ENCODE results near the gene PDLIM1.

DNA sequence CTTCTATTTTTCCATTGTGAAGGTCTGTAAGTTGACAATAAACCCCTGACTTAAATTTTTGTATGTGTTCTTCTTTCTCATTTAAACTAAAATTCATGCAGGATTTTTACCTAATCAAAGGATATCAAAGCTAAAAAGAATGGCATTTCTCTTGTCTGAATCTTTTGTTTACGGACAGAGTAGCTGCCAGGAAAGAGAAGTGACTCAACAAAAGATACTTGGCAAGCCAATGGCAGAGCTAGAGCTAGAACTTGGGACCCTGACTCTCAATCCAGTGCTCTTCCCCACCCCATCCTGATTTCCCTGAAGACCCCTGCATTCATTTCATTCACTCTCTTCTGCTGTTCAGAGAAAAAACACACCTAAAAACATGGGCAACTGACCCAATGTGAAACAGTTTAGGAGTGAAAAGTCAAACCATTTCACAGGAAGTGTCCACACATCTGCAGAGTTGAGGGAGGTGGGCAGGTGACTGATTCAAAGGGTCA, 40.2 kb upstream of the PDLIM1 start:
- TF ChIP-seq, protein P1, sequence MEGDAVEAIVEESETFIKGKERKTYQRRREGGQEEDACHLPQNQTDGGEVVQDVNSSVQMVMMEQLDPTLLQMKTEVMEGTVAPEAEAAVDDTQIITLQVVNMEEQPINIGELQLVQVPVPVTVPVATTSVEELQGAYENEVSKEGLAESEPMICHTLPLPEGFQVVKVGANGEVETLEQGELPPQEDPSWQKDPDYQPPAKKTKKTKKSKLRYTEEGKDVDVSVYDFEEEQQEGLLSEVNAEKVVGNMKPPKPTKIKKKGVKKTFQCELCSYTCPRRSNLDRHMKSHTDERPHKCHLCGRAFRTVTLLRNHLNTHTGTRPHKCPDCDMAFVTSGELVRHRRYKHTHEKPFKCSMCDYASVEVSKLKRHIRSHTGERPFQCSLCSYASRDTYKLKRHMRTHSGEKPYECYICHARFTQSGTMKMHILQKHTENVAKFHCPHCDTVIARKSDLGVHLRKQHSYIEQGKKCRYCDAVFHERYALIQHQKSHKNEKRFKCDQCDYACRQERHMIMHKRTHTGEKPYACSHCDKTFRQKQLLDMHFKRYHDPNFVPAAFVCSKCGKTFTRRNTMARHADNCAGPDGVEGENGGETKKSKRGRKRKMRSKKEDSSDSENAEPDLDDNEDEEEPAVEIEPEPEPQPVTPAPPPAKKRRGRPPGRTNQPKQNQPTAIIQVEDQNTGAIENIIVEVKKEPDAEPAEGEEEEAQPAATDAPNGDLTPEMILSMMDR (conservative IDR thresholded peaks at IDR 0.05 in 1 of 2, IDR thresholded peaks at IDR 0.05 in 1 of 2; ENCODE audit: low read depth in 1 of 2, low read length in 2 of 2) = no peak
- TF ChIP-seq EZH2 (IDR thresholded peaks at IDR 0.05; ENCODE audit: low read length, missing control alignments) = no peak
